Neural cell (in vitro differentiated cells): ENCODE data around the gene BCL11B.

Experiments used
- CTCF ChIP-seq: fragments of 450-650 bp; IDR thresholded peaks from 2 replicates; pipeline ENCODE4 v1.5.1; 2014; ENCODE audit warnings: antibody characterized with exemption, mild to moderate bottlenecking, moderate library complexity; ENCODE audit not compliant: poor library complexity, severe bottlenecking
- SMC3 ChIP-seq: fragments of 450-650 bp; conservative IDR thresholded peaks from 2 replicates; pipeline ENCODE4 v1.6.1; 2014; ENCODE audit warnings: antibody characterized with exemption, mild to moderate bottlenecking, moderate library complexity; ENCODE audit not compliant: poor library complexity
- TAF1 ChIP-seq: IDR thresholded peaks from 2 replicates; pipeline ENCODE4 v1.6.1; 2012; ENCODE audit warnings: low read depth

GRCh38 chr14:99166506-99166905 lies 105.5 kb downstream of the BCL11B start:
- no peak for TF ChIP-seq CTCF
- no peak for TF ChIP-seq TAF1
- TF ChIP-seq SMC3 = no peak
